ENCODE measurements around the gene MICA.

Gene MICA

GRCh38 chr6:31403283-31404060 lies at the start of gene MICA:
Gene MICA, plus strand, starts transcription at chr6:31403595. Its CDS starts 38 bp downstream, at chr6:31403633.
- H3K36me3 ChIP-seq (ENCODE audit: insufficient read depth, low read length), result no peaks in the 10 kb centered on the region
- H3K9me3 ChIP-seq (ENCODE audit: low read length), result peaks cover 3% of the 10 kb centered on the region
- peaks cover 8% of the 10 kb centered on the region for H3K4me1 ChIP-seq (ENCODE audit: insufficient read depth, low read length)
- peak within 1 kb of the TSS; percentile 44 for H2AFZ ChIP-seq (ENCODE audit: low read depth, low read length)
- peak within 1 kb of the TSS; percentile 53 for H3K4me3 ChIP-seq (ENCODE audit: low read length)
- peaks cover 56% of the 10 kb centered on the region for H3K27me3 ChIP-seq (ENCODE audit: insufficient read depth, low read length)

- no peak overlapping the region for H3K4me3 ChIP-seq (ENCODE audit: low read length)
- no peaks in the 10 kb centered on the region for H3K9me3 ChIP-seq (ENCODE audit: low read length)
- H3K36me3 ChIP-seq (ENCODE audit: insufficient read depth, low read length), result no peaks in the 10 kb centered on the region
- H2AFZ ChIP-seq (ENCODE audit: low read depth, low read length), result no peak overlapping the region
- peaks cover 2% of the 10 kb centered on the region for H3K4me1 ChIP-seq (ENCODE audit: insufficient read depth, low read length)
- H3K27me3 ChIP-seq (ENCODE audit: insufficient read depth, low read length), result peaks cover 21% of the 10 kb centered on the region
These were observed 49.1 kb upstream of the MICA start for GRCh38 chr6:31354158-31354863.

- H3K4me3 ChIP-seq (ENCODE audit: low read length), result no peak overlapping the region
- H3K36me3 ChIP-seq (ENCODE audit: insufficient read depth, low read length), result no peaks in the 10 kb centered on the region
- H2AFZ ChIP-seq (ENCODE audit: low read depth, low read length), result no peak overlapping the region
- peaks cover 2% of the 10 kb centered on the region for H3K4me1 ChIP-seq (ENCODE audit: insufficient read depth, low read length)
- H3K9me3 ChIP-seq (ENCODE audit: low read length), result no peaks in the 10 kb centered on the region
- H3K27me3 ChIP-seq (ENCODE audit: insufficient read depth, low read length), result peaks cover 21% of the 10 kb centered on the region
These were observed 48.4 kb upstream of the MICA start for GRCh38 chr6:31354864-31355582.

GRCh38 chr6:31355583-31355948 lies 47.8 kb upstream of the MICA start:
- H3K27me3 ChIP-seq (ENCODE audit: insufficient read depth, low read length), result peaks cover 19% of the 10 kb centered on the region

GRCh38 chr6:31356216-31356945 lies 47.0 kb upstream of the MICA start:
- no peaks in the 10 kb centered on the region for H3K36me3 ChIP-seq (ENCODE audit: insufficient read depth, low read length)
- H2AFZ ChIP-seq (ENCODE audit: low read depth, low read length), result no peak overlapping the region
- peak overlapping the region; percentile 26 for H3K4me3 ChIP-seq (ENCODE audit: low read length)
- H3K4me1 ChIP-seq (ENCODE audit: insufficient read depth, low read length), result peaks cover 2% of the 10 kb centered on the region
- H3K27me3 ChIP-seq (ENCODE audit: insufficient read depth, low read length), result peaks cover 19% of the 10 kb centered on the region
- H3K9me3 ChIP-seq (ENCODE audit: low read length), result no peaks in the 10 kb centered on the region

More at GRCh38 chr6:31355583-31355948, 47.8 kb upstream of the MICA start:
- Histone ChIP-seq H2AFZ (ENCODE audit: low read depth, low read length) (no peak overlapping the region), H3K9me3 (ENCODE audit: low read length) (no peaks in the 10 kb centered on the region), H3K36me3 (ENCODE audit: insufficient read depth, low read length) (no peaks in the 10 kb centered on the region), H3K4me3 (ENCODE audit: low read length) (no peak overlapping the region), H3K4me1 (ENCODE audit: insufficient read depth, low read length) (peaks cover 2% of the 10 kb centered on the region)

GRCh38 chr6:31356946-31357466 lies 46.4 kb upstream of the MICA start, which contains the start of gene HLA-B:
Gene HLA-B, minus strand, starts transcription at chr6:31357179. Its CDS starts 21 bp downstream, at chr6:31357158.
- no peaks in the 10 kb centered on the region for H3K36me3 ChIP-seq (ENCODE audit: insufficient read depth, low read length)
- H3K27me3 ChIP-seq (ENCODE audit: insufficient read depth, low read length), result peaks cover 19% of the 10 kb centered on the region
- peaks cover 2% of the 10 kb centered on the region for H3K4me1 ChIP-seq (ENCODE audit: insufficient read depth, low read length)
- peak within 1 kb of the TSS; percentile 27 for H3K4me3 ChIP-seq (ENCODE audit: low read length)
- no peaks in the 10 kb centered on the region for H3K9me3 ChIP-seq (ENCODE audit: low read length)
- H2AFZ ChIP-seq (ENCODE audit: low read depth, low read length), result no peak within 1 kb of the TSS

- no peak overlapping the region for H2AFZ ChIP-seq (ENCODE audit: low read depth, low read length)
- H3K27me3 ChIP-seq (ENCODE audit: insufficient read depth, low read length), result peaks cover 19% of the 10 kb centered on the region
- H3K36me3 ChIP-seq (ENCODE audit: insufficient read depth, low read length), result no peaks in the 10 kb centered on the region
- no peaks in the 10 kb centered on the region for H3K9me3 ChIP-seq (ENCODE audit: low read length)
- H3K4me1 ChIP-seq (ENCODE audit: insufficient read depth, low read length), result peaks cover 2% of the 10 kb centered on the region
- no peak overlapping the region for H3K4me3 ChIP-seq (ENCODE audit: low read length)
These were observed 45.5 kb upstream of the MICA start for GRCh38 chr6:31357886-31358285.

- H3K36me3 ChIP-seq (ENCODE audit: insufficient read depth, low read length), result no peaks in the 10 kb centered on the region
- H3K4me1 ChIP-seq (ENCODE audit: insufficient read depth, low read length), result peaks cover 2% of the 10 kb centered on the region
- no peaks in the 10 kb centered on the region for H3K9me3 ChIP-seq (ENCODE audit: low read length)
- H3K4me3 ChIP-seq (ENCODE audit: low read length), result no peak overlapping the region
- peaks cover 17% of the 10 kb centered on the region for H3K27me3 ChIP-seq (ENCODE audit: insufficient read depth, low read length)
- H2AFZ ChIP-seq (ENCODE audit: low read depth, low read length), result no peak overlapping the region
These were observed 45.1 kb upstream of the MICA start for GRCh38 chr6:31358302-31358701.

- Histone ChIP-seq H2AFZ (ENCODE audit: low read depth, low read length) (no peak overlapping the region), H3K4me3 (ENCODE audit: low read length) (no peak overlapping the region), H3K9me3 (ENCODE audit: low read length) (no peaks in the 10 kb centered on the region), H3K27me3 (ENCODE audit: insufficient read depth, low read length) (peaks cover 18% of the 10 kb centered on the region), H3K4me1 (ENCODE audit: insufficient read depth, low read length) (peaks cover 2% of the 10 kb centered on the region), H3K36me3 (ENCODE audit: insufficient read depth, low read length) (no peaks in the 10 kb centered on the region)
These were observed 43.8 kb upstream of the MICA start for GRCh38 chr6:31359581-31359980.

GRCh38 chr6:31362751-31363150 lies 40.6 kb upstream of the MICA start:
- Histone ChIP-seq H3K9me3 (ENCODE audit: low read length) (no peaks in the 10 kb centered on the region), H3K4me1 (ENCODE audit: insufficient read depth, low read length) (no peaks in the 10 kb centered on the region), H3K4me3 (ENCODE audit: low read length) (no peak overlapping the region), H2AFZ (ENCODE audit: low read depth, low read length) (no peak overlapping the region), H3K27me3 (ENCODE audit: insufficient read depth, low read length) (peaks cover 16% of the 10 kb centered on the region), H3K36me3 (ENCODE audit: insufficient read depth, low read length) (no peaks in the 10 kb centered on the region)

- H3K4me3 ChIP-seq (ENCODE audit: low read length), result no peak overlapping the region
- no peak overlapping the region for H2AFZ ChIP-seq (ENCODE audit: low read depth, low read length)
- H3K36me3 ChIP-seq (ENCODE audit: insufficient read depth, low read length), result no peaks in the 10 kb centered on the region
- H3K27me3 ChIP-seq (ENCODE audit: insufficient read depth, low read length), result peaks cover 9% of the 10 kb centered on the region
- no peaks in the 10 kb centered on the region for H3K9me3 ChIP-seq (ENCODE audit: low read length)
- no peaks in the 10 kb centered on the region for H3K4me1 ChIP-seq (ENCODE audit: insufficient read depth, low read length)
These were observed 39.6 kb upstream of the MICA start for GRCh38 chr6:31363811-31364210.

GRCh38 chr6:31365864-31366263 lies 37.5 kb upstream of the MICA start:
- Histone ChIP-seq H2AFZ (ENCODE audit: low read depth, low read length) (no peak overlapping the region), H3K4me3 (ENCODE audit: low read length) (no peak overlapping the region), H3K4me1 (ENCODE audit: insufficient read depth, low read length) (no peaks in the 10 kb centered on the region), H3K27me3 (ENCODE audit: insufficient read depth, low read length) (peaks cover 9% of the 10 kb centered on the region), H3K36me3 (ENCODE audit: insufficient read depth, low read length) (no peaks in the 10 kb centered on the region), H3K9me3 (ENCODE audit: low read length) (no peaks in the 10 kb centered on the region)
